Activated T-cell treated with anti-CD3 and anti-CD28 coated beads, Interleukin-2, amount 50 U/mL, for 48 hours (primary cell): ENCODE results near the gene VRK3.
"Not testable (repeated sequence)": the region's sequence is repeated elsewhere in the genome, so short reads cannot be mapped to it uniquely, and the experiment has no call there.

Experiments used
- DNase-seq, 2 experiments: peaks; one replicate each; pipeline ENCODE4 v3.0.0-alpha.2; 2020

The VRK3 gene

DNA sequence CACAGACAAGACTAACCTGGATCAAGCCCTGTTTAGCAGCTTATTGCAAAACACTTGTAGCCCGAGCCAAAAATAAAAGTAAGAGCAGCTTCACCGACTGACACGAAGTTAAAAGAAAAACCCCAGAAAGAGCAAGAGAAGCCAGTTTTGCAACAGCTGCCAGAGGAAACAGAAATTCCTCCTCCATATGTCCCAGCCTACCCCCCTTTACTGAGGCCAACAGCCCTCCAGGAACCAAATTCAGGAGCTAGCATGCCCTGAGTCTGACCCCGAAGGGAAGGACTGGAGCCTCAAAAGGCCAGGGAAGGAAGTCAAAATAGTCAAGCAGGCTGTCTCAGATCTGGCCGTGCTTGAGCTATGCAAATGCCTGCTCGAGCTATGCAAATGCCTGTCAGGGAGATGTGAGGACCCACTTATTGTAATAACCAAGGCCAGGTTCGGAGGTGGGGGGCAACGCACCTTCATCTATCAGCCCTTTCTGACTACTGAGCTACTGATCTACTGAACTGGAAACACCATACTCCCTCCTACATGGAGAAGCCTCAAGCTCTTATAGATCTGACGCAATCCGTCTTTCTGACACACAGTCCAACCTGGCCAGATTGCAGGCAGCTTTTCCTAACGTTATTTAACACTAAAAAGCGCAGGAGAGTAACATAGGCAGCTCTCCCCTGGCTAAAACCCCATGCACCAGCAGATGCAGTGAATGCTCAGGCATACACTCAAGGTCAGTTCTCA is 70.9 kb downstream of the VRK3 start:
- DNase-seq = no peak

GRCh38 chr19:49953416-49953815 is 71.8 kb downstream of the VRK3 start:
- DNase-seq = no peak

- no peak for DNase-seq
Measured at GRCh38 chr19:49952906-49953305, 72.3 kb downstream of the VRK3 start.

DNA sequence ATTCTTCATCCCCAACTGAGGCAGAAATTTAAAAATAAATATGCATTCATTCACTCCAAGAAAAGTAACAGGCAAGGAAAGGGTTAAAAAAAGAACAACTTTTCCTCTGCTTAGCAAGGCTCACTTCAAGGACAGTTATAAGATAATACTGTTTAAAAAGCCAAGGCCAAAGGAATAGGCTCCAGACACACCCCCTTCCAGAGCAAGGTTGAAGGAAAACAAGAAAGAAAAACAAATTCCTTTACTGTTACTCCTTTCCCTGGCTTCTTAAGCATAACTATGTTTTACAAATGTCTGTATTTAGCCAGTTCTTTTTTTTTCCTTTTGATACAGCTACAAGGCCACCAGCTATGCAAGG is 72.7 kb downstream of the VRK3 start:
- DNase-seq = no peak

- no peak for DNase-seq
Measured at GRCh38 chr19:49951806-49952478, 73.2 kb downstream of the VRK3 start.

- no peak for DNase-seq
Measured at GRCh38 chr19:49950956-49951526, 74.1 kb downstream of the VRK3 start.

- DNase-seq = no peak
Measured at GRCh38 chr19:49950590-49950948, 74.6 kb downstream of the VRK3 start.

DNA sequence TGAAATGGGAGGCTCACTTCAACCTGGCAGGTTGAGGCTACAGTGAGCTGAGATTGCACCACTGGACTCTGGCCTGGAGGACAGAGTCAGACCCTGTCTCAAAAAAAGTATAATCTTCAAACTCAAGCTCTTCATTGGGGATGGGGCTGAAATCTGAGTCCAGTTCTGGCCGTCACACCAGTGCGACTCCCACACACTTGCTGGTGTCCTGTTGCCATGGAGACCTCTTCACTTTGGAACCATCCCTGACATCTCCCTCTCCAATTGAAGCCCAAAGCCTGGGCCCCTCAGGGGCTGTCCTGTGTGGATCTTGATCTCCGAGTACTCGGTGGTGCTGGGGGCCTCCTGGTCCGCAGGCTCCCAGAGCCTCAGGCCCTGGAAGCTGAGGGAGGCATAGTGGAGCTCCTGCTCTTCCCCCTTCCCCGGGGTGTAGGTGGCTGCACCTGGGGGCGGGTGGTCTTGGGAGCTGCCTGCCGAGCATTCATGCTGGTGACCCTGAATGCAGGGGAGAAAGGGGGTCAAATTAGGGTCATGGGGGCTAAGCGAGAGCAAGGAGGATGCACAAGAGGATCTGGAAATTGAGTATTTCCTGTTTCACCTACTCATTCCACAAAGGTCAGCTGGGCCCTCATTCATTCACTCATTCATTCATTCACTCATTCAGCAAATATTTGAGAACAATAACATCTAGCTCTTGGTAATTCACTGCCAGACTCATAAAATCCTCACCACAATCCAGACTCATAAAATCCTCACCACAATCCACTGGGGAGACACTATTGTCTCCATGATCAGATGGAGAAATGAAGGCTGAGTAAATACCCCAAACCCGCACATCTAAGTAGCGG is 75.2 kb downstream of the VRK3 start:
- no peak for DNase-seq

- DNase-seq = no peak
Measured at GRCh38 chr19:49946415-49946814, 78.8 kb downstream of the VRK3 start.

GRCh38 chr19:49944567-49944966 is 80.6 kb downstream of the VRK3 start:
- DNase-seq = not testable (repeated sequence)

- DNase-seq = no peak
Measured at GRCh38 chr19:49940482-49940791, 84.7 kb downstream of the VRK3 start.

DNA sequence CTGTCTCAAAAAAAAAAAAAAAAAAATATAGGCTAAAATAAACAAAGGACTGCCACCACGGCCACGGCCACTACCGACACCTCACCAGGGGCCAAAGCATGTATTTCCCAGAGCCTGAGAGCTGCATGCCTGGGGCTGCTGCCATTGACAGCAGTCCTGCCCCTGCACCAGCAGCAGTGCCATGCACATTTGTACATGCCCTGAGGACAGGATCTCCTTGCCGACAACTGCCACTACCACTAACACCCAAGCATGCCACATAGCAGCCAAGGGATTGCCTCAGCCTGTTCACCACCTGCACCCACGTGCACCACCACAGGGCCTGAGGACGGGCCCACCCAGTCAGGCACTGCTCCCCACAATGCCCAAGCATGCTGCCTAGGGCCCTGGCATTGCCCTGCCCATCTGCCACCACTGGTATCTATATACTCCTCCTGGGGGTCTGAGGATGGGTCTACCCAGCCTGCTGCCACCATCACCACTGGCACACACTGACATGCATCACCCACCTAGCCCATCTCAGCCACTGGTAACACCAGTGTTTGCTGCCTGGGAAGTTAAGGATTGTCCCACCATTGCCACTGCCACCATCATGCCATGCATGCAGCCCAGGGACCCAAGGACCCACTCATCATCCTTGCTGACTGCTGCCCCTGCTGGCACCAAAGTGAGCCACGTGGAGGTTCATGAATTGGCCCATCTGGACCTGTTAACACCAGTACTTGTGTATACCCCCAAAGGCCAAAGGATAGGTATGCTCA is 85.3 kb downstream of the VRK3 start:
- DNase-seq = no peak

- no peak for DNase-seq
Measured at GRCh38 chr19:49938662-49939061, 86.5 kb downstream of the VRK3 start.

- peak; percentile 91 for DNase-seq
Measured at GRCh38 chr19:49937750-49938381, 87.3 kb downstream of the VRK3 start.

- no peak for DNase-seq
Measured at GRCh38 chr19:49936549-49936948, 88.6 kb downstream of the VRK3 start.

DNA sequence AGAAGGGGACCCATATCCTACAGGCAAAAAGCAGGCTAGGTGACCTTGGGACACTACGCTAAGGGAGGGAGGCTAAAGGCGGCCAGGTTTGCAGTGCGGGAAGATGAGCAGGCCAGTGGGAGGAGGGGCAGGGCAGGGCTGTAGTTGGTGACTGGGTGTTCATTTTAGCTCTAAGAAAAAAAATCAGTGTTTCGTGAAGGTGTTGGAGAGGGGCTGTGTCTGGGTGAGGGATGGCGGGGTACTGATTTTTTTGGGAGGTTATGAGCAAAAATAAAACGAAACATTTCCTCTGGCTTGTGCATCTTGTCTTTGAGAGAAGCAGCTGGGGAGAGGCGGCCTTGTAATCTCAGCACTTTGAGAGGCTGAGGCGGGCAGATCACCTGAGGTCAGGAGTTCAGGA is 91.5 kb downstream of the VRK3 start:
- no peak for DNase-seq

GRCh38 chr19:49932731-49933131 is 92.4 kb downstream of the VRK3 start:
- peak; percentile 55 for DNase-seq

DNA sequence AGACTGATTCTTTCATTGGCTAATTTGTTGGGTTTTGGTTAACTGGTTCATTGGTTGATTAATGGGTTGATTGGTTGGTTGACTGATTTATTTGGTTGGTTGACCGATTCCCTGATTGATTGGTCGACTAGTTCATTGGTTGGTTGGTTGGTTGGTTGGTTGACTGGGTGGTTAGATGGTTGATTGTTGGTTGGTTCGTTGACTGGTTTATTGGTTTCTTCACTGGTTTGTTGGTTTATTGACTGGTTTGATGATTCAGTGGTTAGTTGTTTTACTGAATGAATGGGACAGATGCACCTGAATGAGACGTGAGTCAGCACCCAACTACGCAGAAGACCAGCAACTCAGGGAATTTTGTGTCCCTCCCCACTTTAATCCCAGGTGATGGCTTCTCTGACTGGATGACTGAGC is 93.1 kb downstream of the VRK3 start:
- no peak for DNase-seq

DNA sequence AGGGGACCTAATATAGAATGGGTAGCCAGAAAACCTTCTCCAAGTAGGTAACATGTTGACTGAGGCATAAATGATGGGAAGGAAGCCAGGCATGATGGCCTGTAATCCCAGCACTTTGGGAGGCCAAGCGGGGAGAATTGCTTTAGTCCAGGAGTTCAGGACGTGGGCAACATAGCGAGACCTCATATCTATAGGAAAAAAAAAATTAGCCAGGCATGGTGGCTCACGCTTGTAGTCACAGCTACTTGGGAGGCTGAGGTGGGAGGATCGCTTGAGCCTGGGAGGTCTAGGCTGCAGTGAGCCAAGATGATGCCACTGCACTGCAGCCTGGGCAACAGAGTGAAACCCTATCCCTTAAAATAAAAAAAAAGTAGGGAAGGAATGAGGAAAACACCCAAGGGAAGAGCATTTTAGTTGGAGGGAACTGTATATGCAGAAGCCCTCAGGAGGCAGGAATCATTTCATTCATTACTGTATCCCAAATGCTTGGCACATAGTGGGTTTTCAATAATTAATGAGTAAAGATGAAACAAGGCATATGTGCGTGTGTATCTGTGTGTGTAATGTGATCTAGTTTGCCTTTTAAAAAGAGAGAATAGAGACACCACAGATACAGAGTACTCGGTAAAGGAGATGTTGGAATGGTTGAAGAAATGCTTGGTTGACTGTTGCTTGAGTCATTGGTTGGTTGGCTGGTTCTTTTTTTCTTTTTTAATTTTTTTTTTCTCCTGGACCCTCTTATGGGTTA is 93.7 kb downstream of the VRK3 start:
- no peak for DNase-seq

GRCh38 chr19:49930483-49931011 is 94.6 kb downstream of the VRK3 start:
- DNase-seq = no peak
